H1 (cell line): ENCODE measurements around the gene ADA.

Experiments used
- CBX8 ChIP-seq: fragments of 300-800, 300-1000 bp; sonication (generic); IDR thresholded peaks from 2 replicates; pipeline ENCODE4 v1.7.1; 2016; ENCODE audit warnings: low read depth, low read length, borderline replicate concordance
- JUN ChIP-seq: IDR thresholded peaks from 2 replicates; pipeline ENCODE4 v1.6.1; 2011; ENCODE audit warnings: low read depth, mild to moderate bottlenecking, improper control_type of control experiment, low read length
- MAX ChIP-seq: IDR thresholded peaks from 2 replicates; pipeline ENCODE4 v1.6.1; 2012; ENCODE audit warnings: inconsistent platforms
- POLR2A ChIP-seq, 2 experiments: IDR thresholded peaks; 1 replicate in 1 of 2; 2 replicates in 1 of 2; pipeline ENCODE4 v1.6.1; 2011; ENCODE audit warnings: low read depth in 2 of 2, low read length in 2 of 2, mild to moderate bottlenecking in 2 of 2; ENCODE audit errors: control extremely low read depth in 1 of 2
- RAD21 ChIP-seq, 2 experiments: IDR thresholded peaks in 1 of 2; conservative IDR thresholded peaks in 1 of 2; 2 replicates each; pipeline ENCODE4 v1.6.1; 2011; ENCODE audit warnings: low read depth in 2 of 2, low read length in 2 of 2, improper control_type of control experiment in 1 of 2, inconsistent platforms in 1 of 2, mild to moderate bottlenecking in 1 of 2, moderate library complexity in 1 of 2
- TEAD4 ChIP-seq: IDR thresholded peaks from 2 replicates; pipeline ENCODE4 v1.6.1; 2012; ENCODE audit warnings: low read depth, low read length, inconsistent platforms, mixed read lengths
- TF ChIP-seq, protein P1 (sequence below), 3 experiments: IDR thresholded peaks; 1 replicate in 2 of 3; 2 replicates in 1 of 3; pipeline versions ENCODE4 v1.5.1 to v1.6.1; 2011; ENCODE audit warnings: low read length in 3 of 3, mild to moderate bottlenecking in 3 of 3, inconsistent platforms in 2 of 3, low read depth in 1 of 3, moderate library complexity in 1 of 3; ENCODE audit not compliant: insufficient read depth in 1 of 3; ENCODE audit errors: control extremely low read depth in 1 of 3

GRCh38 chr20:44594730-44595129 lies 56.8 kb downstream of the ADA start:
- TF ChIP-seq, protein P1, sequence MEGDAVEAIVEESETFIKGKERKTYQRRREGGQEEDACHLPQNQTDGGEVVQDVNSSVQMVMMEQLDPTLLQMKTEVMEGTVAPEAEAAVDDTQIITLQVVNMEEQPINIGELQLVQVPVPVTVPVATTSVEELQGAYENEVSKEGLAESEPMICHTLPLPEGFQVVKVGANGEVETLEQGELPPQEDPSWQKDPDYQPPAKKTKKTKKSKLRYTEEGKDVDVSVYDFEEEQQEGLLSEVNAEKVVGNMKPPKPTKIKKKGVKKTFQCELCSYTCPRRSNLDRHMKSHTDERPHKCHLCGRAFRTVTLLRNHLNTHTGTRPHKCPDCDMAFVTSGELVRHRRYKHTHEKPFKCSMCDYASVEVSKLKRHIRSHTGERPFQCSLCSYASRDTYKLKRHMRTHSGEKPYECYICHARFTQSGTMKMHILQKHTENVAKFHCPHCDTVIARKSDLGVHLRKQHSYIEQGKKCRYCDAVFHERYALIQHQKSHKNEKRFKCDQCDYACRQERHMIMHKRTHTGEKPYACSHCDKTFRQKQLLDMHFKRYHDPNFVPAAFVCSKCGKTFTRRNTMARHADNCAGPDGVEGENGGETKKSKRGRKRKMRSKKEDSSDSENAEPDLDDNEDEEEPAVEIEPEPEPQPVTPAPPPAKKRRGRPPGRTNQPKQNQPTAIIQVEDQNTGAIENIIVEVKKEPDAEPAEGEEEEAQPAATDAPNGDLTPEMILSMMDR (IDR thresholded peaks at IDR 0.05; ENCODE audit: control extremely low read depth in 1 of 3, insufficient read depth in 1 of 3, low read depth in 1 of 3, low read length in 3 of 3), result no peak
- TF ChIP-seq POLR2A (IDR thresholded peaks at IDR 0.05; ENCODE audit: control extremely low read depth in 1 of 2, low read depth in 2 of 2, low read length in 2 of 2) (no peak), TEAD4 (no peak), RAD21 (IDR thresholded peaks at IDR 0.05 in 1 of 2, conservative IDR thresholded peaks at IDR 0.05 in 1 of 2; ENCODE audit: low read depth in 2 of 2, low read length in 2 of 2) (no peak), CBX8 (no peak), MAX (no peak), JUN (no peak)
